ENCODE results near the gene CLDND1. TPM values are rescaled to one million over a fixed set of nuclear protein-coding genes. Genes with fewer than 3 reads are reported as not detected.

The CLDND1 gene
- total and polyA plus RNA-seq, 2 experiments from 2014 or later = 70.1 to 89.2 TPM

GRCh38 chr3:98558100-98558827, 35.6 kb upstream of the CLDND1 start:
- Histone ChIP-seq H3K4me3 (no peak overlapping the region), H3K36me3 (replicated peaks; ENCODE audit: insufficient read depth, low read depth) (no peaks in the 10 kb centered on the region), H3K4me1 (ENCODE audit: insufficient read depth) (no peaks in the 10 kb centered on the region), H2AFZ (no peak overlapping the region), H3K79me2 (no peaks in the 10 kb centered on the region), H3K9me3 (ENCODE audit: low read depth) (no peaks in the 10 kb centered on the region), H3K27ac (no peak overlapping the region), H3K27me3 (no peaks in the 10 kb centered on the region), H3K4me2 (no peak overlapping the region), H3K9me2 (replicated peaks; ENCODE audit: insufficient read depth) (no peaks in the 10 kb centered on the region), H4K20me1 (ENCODE audit: insufficient read depth, poor library complexity, severe bottlenecking) (no peaks in the 10 kb centered on the region)
- no peak for DNase-seq (ENCODE audit: low spot score)
- 85% methylated on average over 6 of the region's 6 CpGs for WGBS (ENCODE audit: low lambda C conversion rate, missing lambda C conversion rate)
- TF ChIP-seq EZH2phosphoT487 (IDR thresholded peaks at IDR 0.05; ENCODE audit: low read depth, severe bottlenecking, unreplicated experiment) (no peak), CTCF (IDR thresholded peaks at IDR 0.05; ENCODE audit: poor library complexity) (no peak), EZH2 (IDR thresholded peaks at IDR 0.05; ENCODE audit: borderline replicate concordance) (no peak)

GRCh38 chr3:98557324-98558010, 34.8 kb upstream of the CLDND1 start:
- H3K4me2 ChIP-seq = no peak overlapping the region
- no peak overlapping the region for H3K4me3 ChIP-seq
- no peaks in the 10 kb centered on the region for H3K9me3 ChIP-seq (ENCODE audit: low read depth)
- no peak for DNase-seq (ENCODE audit: low spot score)
- H3K36me3 ChIP-seq (replicated peaks; ENCODE audit: insufficient read depth, low read depth) = no peaks in the 10 kb centered on the region
- no peaks in the 10 kb centered on the region for H4K20me1 ChIP-seq (ENCODE audit: insufficient read depth, poor library complexity, severe bottlenecking)
- H3K27me3 ChIP-seq = no peaks in the 10 kb centered on the region
- H3K4me1 ChIP-seq (ENCODE audit: insufficient read depth) = no peaks in the 10 kb centered on the region
- no peak overlapping the region for H2AFZ ChIP-seq
- 79% methylated on average over 4 of the region's 4 CpGs for WGBS (ENCODE audit: low lambda C conversion rate, missing lambda C conversion rate)
- H3K27ac ChIP-seq = no peak overlapping the region
- no peaks in the 10 kb centered on the region for H3K79me2 ChIP-seq
- no peaks in the 10 kb centered on the region for H3K9me2 ChIP-seq (replicated peaks; ENCODE audit: insufficient read depth)
- TF ChIP-seq EZH2 (IDR thresholded peaks at IDR 0.05; ENCODE audit: borderline replicate concordance) (no peak), EZH2phosphoT487 (IDR thresholded peaks at IDR 0.05; ENCODE audit: low read depth, severe bottlenecking, unreplicated experiment) (no peak), CTCF (IDR thresholded peaks at IDR 0.05; ENCODE audit: poor library complexity) (no peak)

- no peak for DNase-seq (ENCODE audit: low spot score)
- H3K9me3 ChIP-seq (ENCODE audit: low read depth) = no peaks in the 10 kb centered on the region
- peaks cover 1% of the 10 kb centered on the region for H3K4me1 ChIP-seq (ENCODE audit: insufficient read depth)
- H2AFZ ChIP-seq = no peak overlapping the region
- H3K9me2 ChIP-seq (replicated peaks; ENCODE audit: insufficient read depth) = no peaks in the 10 kb centered on the region
- TF ChIP-seq EZH2phosphoT487 (IDR thresholded peaks at IDR 0.05; ENCODE audit: low read depth, severe bottlenecking, unreplicated experiment) (no peak), CTCF (IDR thresholded peaks at IDR 0.05; ENCODE audit: poor library complexity) (no peak), EZH2 (IDR thresholded peaks at IDR 0.05; ENCODE audit: borderline replicate concordance) (no peak)
- H3K36me3 ChIP-seq (replicated peaks; ENCODE audit: insufficient read depth, low read depth) = no peaks in the 10 kb centered on the region
- H3K27ac ChIP-seq = no peak overlapping the region
- no peaks in the 10 kb centered on the region for H3K27me3 ChIP-seq
- H3K4me3 ChIP-seq = no peak overlapping the region
- no peaks in the 10 kb centered on the region for H3K79me2 ChIP-seq
- no peak overlapping the region for H3K4me2 ChIP-seq
- WGBS (ENCODE audit: low lambda C conversion rate, missing lambda C conversion rate) = 92% methylated on average over 7 of the region's 7 CpGs
- no peaks in the 10 kb centered on the region for H4K20me1 ChIP-seq (ENCODE audit: insufficient read depth, poor library complexity, severe bottlenecking)
Observed at GRCh38 chr3:98556164-98557130, 33.7 kb upstream of the CLDND1 start.

Data from hepatocyte (in vitro differentiated cells).